K562 (cell line): ENCODE measurements around the gene POP5. TPM values are rescaled to one million over a fixed set of nuclear protein-coding genes. Genes with fewer than 3 reads are reported as not detected.

Experiments
- ARID4B ChIP-seq: sonication (generic); formaldehyde crosslinking; IDR thresholded peaks from 2 replicates; pipeline ENCODE4 v1.8.0; 2022; ENCODE audit warnings: mild to moderate bottlenecking, missing genetic modification reagents
- CREB3 ChIP-seq: fragments of 450-650 bp; conservative IDR thresholded peaks from 2 replicates; pipeline ENCODE4 v1.6.1; 2016; ENCODE audit warnings: missing genetic modification characterization, low read depth, mild to moderate bottlenecking, missing compliant biosample characterization, moderate library complexity
- DNMT1 ChIP-seq: fragments of 450-650 bp; IDR thresholded peaks from 2 replicates; pipeline ENCODE4 v1.6.1; 2016; ENCODE audit warnings: antibody characterized with exemption, mild to moderate bottlenecking
- EP400 ChIP-seq: fragments of 450-650 bp; IDR thresholded peaks from 2 replicates; pipeline ENCODE4 v1.6.1; 2017; ENCODE audit warnings: antibody characterized with exemption, mild to moderate bottlenecking, moderate library complexity
- ILF3 ChIP-seq: fragments of 450-650 bp; IDR thresholded peaks from 2 replicates; pipeline ENCODE4 v1.6.1; 2018; ENCODE audit warnings: antibody characterized with exemption, mild to moderate bottlenecking, moderate library complexity, borderline replicate concordance
- MAFK ChIP-seq: IDR thresholded peaks from 2 replicates; pipeline ENCODE4 v1.6.1; 2011; ENCODE audit warnings: low read length, improper control_type of control experiment
- PHB2 ChIP-seq: fragments of 450-650 bp; IDR thresholded peaks from 2 replicates; pipeline ENCODE4 v1.6.1; 2017; ENCODE audit warnings: low read depth
- SFPQ ChIP-seq: fragments of 200-400 bp; formaldehyde crosslinking; IDR thresholded peaks from 2 replicates; pipeline ENCODE4 v1.6.1; 2017; ENCODE audit warnings: mild to moderate bottlenecking, low read depth, low read length, moderate library complexity
- TARDBP ChIP-seq: fragments of 450-650 bp; IDR thresholded peaks from 2 replicates; pipeline ENCODE4 v1.6.1; 2016
- TCF15 ChIP-seq: fragments of 250-450 bp; sonication (Bioruptor Pico); IDR thresholded peaks from 2 replicates; pipeline ENCODE4 v1.8.0; 2022; ENCODE audit warnings: moderate library complexity, mild to moderate bottlenecking, inconsistent platforms
- TEAD4 ChIP-seq, 2 experiments: sonication (generic) in 1 of 2; formaldehyde crosslinking in 1 of 2; IDR thresholded peaks; 2 replicates each; pipeline versions ENCODE4 v1.6.1 to v1.8.0; 2012 to 2022; ENCODE audit warnings: borderline replicate concordance in 1 of 2, inconsistent platforms in 1 of 2, low read length in 1 of 2, mild to moderate bottlenecking in 1 of 2, missing genetic modification reagents in 1 of 2
- THAP12 ChIP-seq: fragments of 250-450 bp; sonication (Bioruptor Pico); IDR thresholded peaks from 2 replicates; pipeline ENCODE4 v1.9.0; 2021; ENCODE audit warnings: mild to moderate bottlenecking, inconsistent platforms
- ZBTB33 ChIP-seq: sonication (generic); formaldehyde crosslinking; IDR thresholded peaks from 2 replicates; pipeline ENCODE4 v1.8.1; 2023; ENCODE audit warnings: mild to moderate bottlenecking, missing genetic modification reagents
- ZNF3 ChIP-seq: fragments of 250-450 bp; sonication (Bioruptor Pico); IDR thresholded peaks from 2 replicates; pipeline ENCODE4 v1.5.0; 2021; ENCODE audit warnings: mild to moderate bottlenecking, moderate library complexity
- ZNF586 ChIP-seq: fragments of 450-650 bp; formaldehyde crosslinking; conservative IDR thresholded peaks from 2 replicates; pipeline ENCODE4 v1.4.0; 2020; ENCODE audit warnings: mild to moderate bottlenecking, moderate library complexity
- ZNF764 ChIP-seq: fragments of 250-450 bp; sonication (Bioruptor Pico); IDR thresholded peaks from 2 replicates; pipeline ENCODE4 v1.4.0; 2020; ENCODE audit warnings: low read depth, mild to moderate bottlenecking, moderate library complexity
- polyA plus RNA-seq, 8 experiments: library from polyadenylated mRNA; depleted of rRNA in 4 of 8; stranded (reverse) in 5 of 8; unstranded in 3 of 8; fragments of >200 nt; fragmentation: Nextera tagmentation in 2 of 8; fragmentation: Illumina TruSeq in 1 of 8; extraction: Ambion mirVana in 2 of 8; extraction: Trizol in 1 of 8; gene quantifications; 2 replicates each; pipeline versions ENCODE4 v1.2.1 to v1.2.3, GENCODE V29; 2011 to 2014; ENCODE audit warnings: inconsistent platforms in 1 of 8, missing spikeins in 1 of 8
- total RNA-seq, 7 experiments: library from RNA; depleted of rRNA in 6 of 7; stranded (reverse); fragments of >200 nt in 6 of 7; fragmentation: Illumina TruSeq in 2 of 7; extraction: Trizol in 2 of 7; gene quantifications; 2 replicates each; pipeline versions ENCODE4 v1.2.1 to v1.2.3, GENCODE V29; 2011 to 2021; ENCODE audit warnings: low replicate concordance in 1 of 7

POP5 gene
- total and polyA plus RNA-seq, 9 of the 15 experiments (the other 6 are each of a cell fraction or from before 2014, with no cell fraction given): 57.5 to 253 (median 73.8) TPM

- TF ChIP-seq TEAD4 (IDR thresholded peaks at IDR 0.05; ENCODE audit: low read length): 0 out of 2 replicates have a peak, but pooled peaks have one; percentile 10
- TF ChIP-seq TEAD4 (CRISPR knock-in tag; IDR thresholded peaks at IDR 0.05; ENCODE audit: borderline replicate concordance): no peak
- TF ChIP-seq ZNF586 (CRISPR knock-in tag): no peak
- no peak for TF ChIP-seq ZNF764 (CRISPR knock-in tag)
- TF ChIP-seq THAP12 (CRISPR knock-in tag): no peak
- no peak for TF ChIP-seq ZBTB33 (CRISPR knock-in tag)
- TF ChIP-seq PHB2: no peak
- TF ChIP-seq EP400: no peak
- no peak for TF ChIP-seq TARDBP
- no peak for TF ChIP-seq DNMT1
- TF ChIP-seq ILF3: no peak
- no peak for TF ChIP-seq ARID4B (CRISPR knock-in tag)
- TF ChIP-seq CREB3 (tag): no peak
- no peak for TF ChIP-seq ZNF3 (CRISPR knock-in tag)
- peak; percentile 86 for TF ChIP-seq MAFK
- TF ChIP-seq SFPQ: no peak
- TF ChIP-seq TCF15 (CRISPR knock-in tag): no peak
These were observed 41.9 kb downstream of the POP5 start (continued) for GRCh38 chr12:120539303-120539702.
